Mononuclear cell (primary cell): Measurements from ENCODE around the gene PHEX. TPM values are rescaled to one million over a fixed set of nuclear protein-coding genes. Genes with fewer than 3 reads are reported as not detected.

Experiments
- H3K27me3 ChIP-seq: 2 replicates; pipeline ENCODE4 v1.6.0; 2011; ENCODE audit warnings: low read length, control low read depth; ENCODE audit not compliant: insufficient read depth
- H3K4me1 ChIP-seq: 2 replicates; pipeline ENCODE4 v1.5.1; 2011; ENCODE audit warnings: mild to moderate bottlenecking, low read length, control low read depth; ENCODE audit not compliant: insufficient read depth
- H3K4me3 ChIP-seq: 2 replicates; pipeline ENCODE4 v1.5.1; 2011; ENCODE audit warnings: mild to moderate bottlenecking, low read length, moderate library complexity
- H3K9me3 ChIP-seq: 2 replicates; pipeline ENCODE4 v1.5.1; 2011; ENCODE audit warnings: low read depth, mild to moderate bottlenecking, control low read depth, low read length
- total RNA-seq: library from RNA; depleted of rRNA; stranded (reverse); fragments of >200 nt; gene quantifications from one replicate; pipeline ENCODE4 v1.2.3, GENCODE V29; 2012

Gene PHEX
- total RNA-seq, 1 donor = 1.9 TPM

DNA sequence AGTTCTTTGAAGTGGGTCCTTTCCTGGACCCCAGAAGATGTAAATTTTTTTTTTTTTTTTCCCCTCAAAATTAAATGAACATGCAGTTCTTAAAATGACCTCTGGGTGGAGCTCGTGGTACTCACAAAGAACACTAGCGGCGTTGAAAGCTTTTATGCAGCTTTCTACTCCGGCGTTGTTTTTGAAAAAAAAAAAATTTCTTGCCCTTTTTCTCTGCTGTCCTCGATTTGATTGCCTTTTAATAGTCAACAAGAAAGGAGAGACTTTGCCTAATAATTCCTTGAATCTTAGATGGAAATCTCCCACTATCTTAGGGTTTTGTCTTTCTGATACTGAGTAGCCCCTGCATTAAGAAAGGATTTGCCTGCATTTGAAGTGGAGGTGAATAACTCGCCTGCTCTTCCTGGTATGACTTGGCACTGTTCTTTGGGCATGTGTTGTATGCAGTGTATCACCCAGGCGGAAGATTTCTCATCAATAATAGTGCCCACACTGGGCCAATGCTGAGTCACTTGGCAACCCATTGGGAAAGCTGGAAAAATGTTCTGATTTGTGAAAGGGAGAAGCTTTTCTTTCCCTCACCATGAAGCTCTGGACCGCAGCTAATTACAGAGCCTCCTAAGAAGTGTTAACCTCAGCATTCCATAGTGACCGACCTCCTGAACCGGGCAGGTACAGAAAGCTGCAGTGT is 104.0 kb downstream of the PHEX start:
- H3K4me1 ChIP-seq = no peaks in the 10 kb centered on the region
- H3K9me3 ChIP-seq = no peaks in the 10 kb centered on the region
- H3K4me3 ChIP-seq = no peak overlapping the region
- H3K27me3 ChIP-seq = no peaks in the 10 kb centered on the region

GRCh38 chrX:22136711-22137110 is 104.6 kb downstream of the PHEX start:
- H3K27me3 ChIP-seq = no peaks in the 10 kb centered on the region
- no peaks in the 10 kb centered on the region for H3K9me3 ChIP-seq
- no peaks in the 10 kb centered on the region for H3K4me1 ChIP-seq
- H3K4me3 ChIP-seq = no peak overlapping the region

GRCh38 chrX:22139822-22140221 is 107.7 kb downstream of the PHEX start:
- H3K9me3 ChIP-seq = no peaks in the 10 kb centered on the region
- no peak overlapping the region for H3K4me3 ChIP-seq
- no peaks in the 10 kb centered on the region for H3K4me1 ChIP-seq
- H3K27me3 ChIP-seq = no peaks in the 10 kb centered on the region

GRCh38 chrX:22141047-22141730 is 109.1 kb downstream of the PHEX start:
- H3K27me3 ChIP-seq = no peaks in the 10 kb centered on the region
- no peaks in the 10 kb centered on the region for H3K4me1 ChIP-seq
- H3K4me3 ChIP-seq = no peak overlapping the region

DNA sequence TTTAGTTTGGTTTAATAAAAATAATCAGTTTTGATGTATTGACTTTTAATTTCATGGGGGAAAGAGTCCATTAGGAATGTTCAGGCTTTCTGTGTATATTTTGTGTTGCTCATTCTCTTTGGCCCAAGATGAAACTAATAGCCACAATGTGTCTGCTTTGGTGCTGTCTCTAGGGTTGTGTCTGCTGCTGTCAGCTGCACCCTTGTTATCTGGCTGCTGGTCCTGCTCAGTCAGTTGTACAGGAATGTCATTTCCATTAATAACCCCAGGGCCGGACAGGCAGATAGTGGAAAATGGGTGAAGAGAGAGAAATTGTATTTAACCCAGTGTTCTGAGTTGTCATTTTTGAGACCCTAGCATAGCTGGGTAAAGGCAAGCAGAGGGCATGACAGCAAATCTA is 115.1 kb downstream of the PHEX start:
- Histone ChIP-seq H3K4me3 (no peak overlapping the region), H3K27me3 (no peaks in the 10 kb centered on the region), H3K4me1 (no peaks in the 10 kb centered on the region), H3K9me3 (no peaks in the 10 kb centered on the region)

More at GRCh38 chrX:22141047-22141730, 109.1 kb downstream of the PHEX start:
- no peaks in the 10 kb centered on the region for H3K9me3 ChIP-seq

GRCh38 chrX:22147942-22148341 is 115.8 kb downstream of the PHEX start:
- H3K27me3 ChIP-seq = no peaks in the 10 kb centered on the region
- H3K4me1 ChIP-seq = no peaks in the 10 kb centered on the region
- no peaks in the 10 kb centered on the region for H3K9me3 ChIP-seq
- H3K4me3 ChIP-seq = no peak overlapping the region

- H3K27me3 ChIP-seq = no peaks in the 10 kb centered on the region
- H3K4me3 ChIP-seq = no peak overlapping the region
- H3K9me3 ChIP-seq = no peaks in the 10 kb centered on the region
- no peaks in the 10 kb centered on the region for H3K4me1 ChIP-seq
Observed at GRCh38 chrX:22148565-22148964, 116.4 kb downstream of the PHEX start.

DNA sequence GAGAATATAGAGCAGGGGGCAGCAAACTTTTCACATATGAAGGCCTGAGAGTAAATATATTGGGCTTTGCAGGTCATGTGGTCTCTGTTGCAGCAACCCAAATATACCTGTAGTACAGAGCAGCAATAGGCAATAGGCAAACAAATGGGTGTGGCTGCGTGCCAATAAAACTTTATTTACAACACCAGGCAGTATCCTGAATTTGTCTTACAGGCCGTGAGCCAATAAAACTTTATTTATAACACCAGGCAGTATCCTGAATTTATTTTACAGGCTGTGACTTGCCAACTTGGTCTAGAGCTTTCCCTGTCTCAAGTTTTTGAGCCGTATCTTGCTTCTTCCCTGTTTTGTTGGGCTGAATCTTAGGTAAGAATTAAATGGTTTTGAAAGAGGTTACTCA is 118.2 kb downstream of the PHEX start:
- no peak overlapping the region for H3K4me3 ChIP-seq
- H3K9me3 ChIP-seq = no peaks in the 10 kb centered on the region
- no peaks in the 10 kb centered on the region for H3K4me1 ChIP-seq
- no peaks in the 10 kb centered on the region for H3K27me3 ChIP-seq

GRCh38 chrX:22155126-22155525 is 123.0 kb downstream of the PHEX start:
- no peaks in the 10 kb centered on the region for H3K9me3 ChIP-seq
- H3K4me3 ChIP-seq = no peak overlapping the region
- H3K27me3 ChIP-seq = no peaks in the 10 kb centered on the region
- no peaks in the 10 kb centered on the region for H3K4me1 ChIP-seq

- H3K9me3 ChIP-seq = no peaks in the 10 kb centered on the region
- no peaks in the 10 kb centered on the region for H3K4me1 ChIP-seq
- H3K27me3 ChIP-seq = no peaks in the 10 kb centered on the region
- H3K4me3 ChIP-seq = no peak overlapping the region
Observed at GRCh38 chrX:22159071-22159470, 126.9 kb downstream of the PHEX start.

DNA sequence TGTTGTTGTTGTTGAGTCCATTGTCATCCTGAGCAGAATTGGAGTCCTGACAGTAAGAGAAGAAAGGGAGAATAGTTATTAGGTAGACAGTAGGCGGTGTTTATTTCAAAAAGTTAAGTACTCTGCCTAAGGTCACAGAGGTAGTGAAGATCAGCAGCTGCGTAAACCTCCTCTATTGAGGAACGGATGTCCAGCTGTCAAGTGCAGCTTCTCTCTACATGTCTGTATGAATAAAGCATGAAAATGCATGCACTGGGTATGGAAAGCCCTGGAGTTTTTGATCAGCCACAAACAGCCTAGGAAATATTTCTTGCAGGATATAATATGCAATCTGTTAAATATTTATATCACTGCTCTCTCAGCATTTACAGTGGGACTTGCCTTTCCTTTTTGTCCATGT is 131.2 kb downstream of the PHEX start:
- H3K9me3 ChIP-seq = no peaks in the 10 kb centered on the region
- no peak overlapping the region for H3K4me3 ChIP-seq
- H3K27me3 ChIP-seq = no peaks in the 10 kb centered on the region
- no peaks in the 10 kb centered on the region for H3K4me1 ChIP-seq

DNA sequence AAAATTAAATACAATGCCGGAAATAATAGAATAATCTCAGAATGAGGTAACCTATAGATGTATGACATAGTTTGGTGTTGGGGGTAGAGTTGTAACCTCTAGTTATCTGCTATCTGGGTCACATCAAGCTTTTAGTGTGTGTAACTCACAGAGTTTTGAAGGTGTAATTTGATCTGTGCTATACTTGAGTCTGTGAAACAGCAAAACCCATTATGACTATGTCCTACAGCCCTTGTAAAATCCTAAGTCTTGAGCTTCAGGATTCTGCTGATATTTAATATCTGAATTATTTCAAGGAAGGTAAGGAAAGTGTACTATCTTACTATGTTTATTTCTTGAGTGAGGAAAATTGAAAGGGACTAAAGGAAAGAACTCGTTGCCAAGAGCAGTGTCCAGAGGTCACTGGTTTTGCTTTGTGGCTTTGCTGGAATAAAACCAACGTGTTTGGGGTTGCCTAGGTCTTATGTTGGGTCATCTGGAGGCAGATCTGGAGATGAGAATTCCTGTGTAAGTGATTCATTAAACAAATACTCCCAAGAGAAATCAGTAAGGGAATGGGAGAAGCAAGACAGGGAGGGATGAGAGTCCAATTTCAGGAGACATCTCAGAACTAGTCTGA is 132.8 kb downstream of the PHEX start:
- Histone ChIP-seq H3K9me3 (no peaks in the 10 kb centered on the region), H3K4me3 (no peak overlapping the region), H3K27me3 (no peaks in the 10 kb centered on the region), H3K4me1 (no peaks in the 10 kb centered on the region)

GRCh38 chrX:22165732-22166457 is 133.8 kb downstream of the PHEX start:
- Histone ChIP-seq H3K9me3 (no peaks in the 10 kb centered on the region), H3K4me1 (no peaks in the 10 kb centered on the region), H3K4me3 (no peak overlapping the region), H3K27me3 (no peaks in the 10 kb centered on the region)

GRCh38 chrX:22171287-22172060 is 139.3 kb downstream of the PHEX start:
- H3K9me3 ChIP-seq = no peaks in the 10 kb centered on the region
- H3K4me3 ChIP-seq = no peak overlapping the region
- H3K27me3 ChIP-seq = no peaks in the 10 kb centered on the region
- no peaks in the 10 kb centered on the region for H3K4me1 ChIP-seq
